ENCODE data around the gene SEMA6B. TPM values are rescaled to one million over a fixed set of nuclear protein-coding genes. Genes with fewer than 3 reads are reported as not detected.

Gene SEMA6B
- total and polyA plus RNA-seq, 10 of the 15 experiments (the other 5 are each of a cell fraction or from before 2014, with no cell fraction given), result 0.13 TPM; not detected in 9

- ChIA-PET RAD21 (ENCODE audit: unreplicated experiment) (no interaction called here), SMC1A (ENCODE audit: uncharacterized antibody, unreplicated experiment) (no interaction called here), POLR2A (no interaction called here), CTCF (interaction anchor here (0.8 to 1.4 kb wide), 3 partner anchors 8 to 21 kb away, joined by 3 to 5 read pairs (median 3); no protein-coding TSS in a partner anchor)
- H3K27ac ChIP-seq (ENCODE audit: control insufficient read depth, insufficient read depth), result no peak overlapping the region
- H3K4me3 ChIP-seq, result no peak overlapping the region
- ATAC-seq (no peak), FAIRE-seq (no peak), DNase-seq (ENCODE audit: low read depth, low spot score) (no peak)
- in situ Hi-C loops (cut with MboI) (no loop called here), intact Hi-C loops (cut with micrococcal nuclease; ENCODE audit: unreplicated experiment) (no loop called here)
- no peaks in the 10 kb centered on the region for H3K9me3 ChIP-seq (replicated peaks; ENCODE audit: control insufficient read depth, insufficient read depth, low read length)
- H4K20me1 ChIP-seq (ENCODE audit: control insufficient read depth, insufficient read depth), result no peaks in the 10 kb centered on the region
- H3K4me2 ChIP-seq (ENCODE audit: control insufficient read depth, insufficient read depth), result no peak overlapping the region
- H3K9ac ChIP-seq (ENCODE audit: control insufficient read depth, insufficient read depth, low read length), result no peak overlapping the region
- H3K36me3 ChIP-seq (ENCODE audit: control insufficient read depth in 2 of 2, insufficient read depth in 2 of 2, low read length in 1 of 2), result no peaks in the 10 kb centered on the region
- no peaks in the 10 kb centered on the region for H3K79me2 ChIP-seq (ENCODE audit: control insufficient read depth, insufficient read depth, low read length)
- 53% methylated on average over 5 of the region's 5 CpGs for WGBS (ENCODE audit: insufficient coverage, insufficient replicate concordance, low lambda C conversion rate, missing lambda C conversion rate)
- H3K27me3 ChIP-seq (replicated peaks in 1 of 2; ENCODE audit: control insufficient read depth in 2 of 2, insufficient read depth in 2 of 2, low read length in 1 of 2), result no peaks in the 10 kb centered on the region
- H2AFZ ChIP-seq (ENCODE audit: control insufficient read depth, low read depth, low read length), result no peak overlapping the region
- no TSS peak for BruUV-seq (replicated peaks)
- no peaks in the 10 kb centered on the region for H3K4me1 ChIP-seq (ENCODE audit: control insufficient read depth, insufficient read depth, low read length)
- TF ChIP-seq ETV6 (conservative IDR thresholded peaks at IDR 0.05 in 1 of 2, IDR thresholded peaks at IDR 0.05 in 1 of 2; ENCODE audit: borderline replicate concordance in 1 of 2, low read depth in 1 of 2) (no peak), STAT3 (IDR thresholded peaks at IDR 0.05; ENCODE audit: low read depth, low read length) (no peak), NFIC (IDR thresholded peaks at IDR 0.05; ENCODE audit: low read depth, low read length) (no peak), KAT2A (conservative IDR thresholded peaks at IDR 0.05; ENCODE audit: control insufficient read depth, low read depth, low read length) (no peak), POLR2AphosphoS5 (IDR thresholded peaks at IDR 0.05; ENCODE audit: low read length) (no peak), SPI1 (IDR thresholded peaks at IDR 0.05; ENCODE audit: borderline replicate concordance, insufficient read depth, low read depth, low read length) (no peak), ZBED1 (IDR thresholded peaks at IDR 0.05; ENCODE audit: borderline replicate concordance) (no peak), CREM (IDR thresholded peaks at IDR 0.05; ENCODE audit: low read depth) (no peak), PKNOX1 (IDR thresholded peaks at IDR 0.05) (no peak)
- TF ChIP-seq, protein P1, sequence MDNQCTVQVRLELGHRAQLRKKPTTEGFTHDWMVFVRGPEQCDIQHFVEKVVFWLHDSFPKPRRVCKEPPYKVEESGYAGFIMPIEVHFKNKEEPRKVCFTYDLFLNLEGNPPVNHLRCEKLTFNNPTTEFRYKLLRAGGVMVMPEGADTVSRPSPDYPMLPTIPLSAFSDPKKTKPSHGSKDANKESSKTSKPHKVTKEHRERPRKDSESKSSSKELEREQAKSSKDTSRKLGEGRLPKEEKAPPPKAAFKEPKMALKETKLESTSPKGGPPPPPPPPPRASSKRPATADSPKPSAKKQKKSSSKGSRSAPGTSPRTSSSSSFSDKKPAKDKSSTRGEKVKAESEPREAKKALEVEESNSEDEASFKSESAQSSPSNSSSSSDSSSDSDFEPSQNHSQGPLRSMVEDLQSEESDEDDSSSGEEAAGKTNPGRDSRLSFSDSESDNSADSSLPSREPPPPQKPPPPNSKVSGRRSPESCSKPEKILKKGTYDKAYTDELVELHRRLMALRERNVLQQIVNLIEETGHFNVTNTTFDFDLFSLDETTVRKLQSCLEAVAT (IDR thresholded peaks at IDR 0.05), result no peak
These were observed 43.8 kb downstream of the SEMA6B start for GRCh38 chr19:4515732-4516131.

Measured in GM12878 (cell line).